ENCODE data around the gene PPP1R36. TPM values are rescaled to one million over a fixed set of nuclear protein-coding genes. Genes with fewer than 3 reads are reported as not detected.
"Not testable (repeated sequence)": the region's sequence is repeated elsewhere in the genome, so short reads cannot be mapped to it uniquely, and the experiment has no call there.

Gene PPP1R36
- total RNA-seq, 1 donor from 2014 or later: 1.6 TPM

DNA sequence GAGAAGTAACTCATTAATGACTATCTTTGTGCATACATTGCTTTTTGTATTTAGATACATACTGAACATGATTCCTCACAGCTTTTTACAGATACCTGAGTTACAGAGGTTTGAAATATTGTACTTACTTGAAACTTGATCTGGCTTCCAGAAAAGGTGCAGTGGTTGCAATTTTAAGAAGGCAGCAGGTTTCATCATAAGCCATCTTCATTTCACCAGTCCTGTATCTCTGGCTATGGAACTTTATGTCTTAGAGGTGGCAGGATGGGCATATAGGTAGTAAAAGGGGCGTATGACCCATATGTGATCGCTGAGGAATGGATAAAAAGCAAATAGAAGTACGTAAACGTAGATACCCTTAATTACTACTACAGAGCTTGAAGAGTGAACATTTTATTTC lies 31.5 kb upstream of the PPP1R36 start:
- no peak for DNase-seq

DNA sequence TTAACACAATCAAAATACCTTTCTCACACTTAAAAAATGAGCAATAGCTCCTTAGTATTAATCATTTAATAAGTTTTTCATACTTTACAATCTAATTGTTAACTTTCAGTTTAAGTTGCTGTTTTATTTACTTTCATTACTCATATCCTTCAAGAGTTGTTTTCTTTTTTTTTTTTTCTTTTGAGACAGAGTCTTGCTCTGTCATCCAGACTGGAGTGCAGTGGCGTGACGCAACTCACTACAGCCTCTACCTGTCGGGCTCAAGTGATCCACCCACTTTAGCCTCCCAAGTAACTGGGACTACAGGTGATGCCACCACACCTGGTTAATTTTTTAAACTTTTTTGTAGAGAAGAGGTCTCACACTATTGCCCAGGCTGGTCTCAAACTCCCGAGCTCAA lies 29.1 kb upstream of the PPP1R36 start:
- DNase-seq: no peak

DNA sequence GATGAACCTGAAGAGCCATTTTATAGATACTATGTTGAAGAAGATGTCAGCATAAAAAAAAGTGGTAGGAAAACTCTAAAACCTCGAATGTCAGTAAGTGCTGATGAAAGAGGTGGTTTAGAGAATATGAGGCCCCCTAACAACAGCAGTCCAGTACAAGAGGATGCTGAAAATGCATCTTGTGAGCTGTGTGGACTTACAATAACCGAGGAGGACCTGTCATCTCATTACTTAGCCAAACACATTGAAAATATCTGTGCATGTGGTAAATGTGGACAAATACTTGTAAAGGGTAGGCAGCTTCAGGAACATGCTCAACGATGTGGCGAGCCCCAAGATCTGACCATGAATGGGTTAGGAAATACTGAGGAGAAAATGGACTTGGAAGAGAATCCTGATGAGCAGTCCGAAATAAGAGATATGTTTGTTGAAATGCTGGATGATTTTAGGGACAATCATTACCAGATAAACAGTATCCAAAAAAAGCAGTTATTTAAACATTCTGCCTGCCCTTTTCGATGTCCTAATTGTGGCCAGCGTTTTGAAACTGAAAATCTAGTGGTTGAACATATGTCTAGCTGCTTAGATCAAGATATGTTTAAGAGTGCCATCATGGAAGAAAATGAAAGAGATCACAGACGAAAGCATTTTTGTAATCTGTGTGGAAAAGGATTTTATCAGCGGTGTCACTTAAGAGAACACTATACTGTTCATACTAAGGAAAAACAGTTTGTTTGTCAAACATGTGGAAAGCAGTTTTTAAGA lies 27.0 kb upstream of the PPP1R36 start:
- DNase-seq: no peak

DNA sequence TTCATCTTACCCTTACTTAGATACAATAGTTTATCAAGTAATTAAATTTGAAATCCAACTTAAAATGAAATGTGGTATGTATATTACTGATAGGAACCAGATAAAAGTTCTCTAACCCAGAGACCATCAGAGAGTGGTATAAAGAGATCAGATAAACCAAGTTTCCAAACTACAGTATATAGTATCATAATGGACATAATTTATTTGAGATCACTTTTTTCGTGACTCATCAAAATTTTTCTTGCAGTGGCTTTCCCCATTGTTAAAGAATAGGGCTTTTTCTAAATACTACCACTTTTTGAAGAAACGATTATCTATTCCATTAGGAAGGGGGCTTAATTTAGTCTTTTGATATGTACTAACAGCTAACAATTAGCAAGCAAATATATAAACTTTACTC lies 24.4 kb upstream of the PPP1R36 start:
- DNase-seq: no peak

DNA sequence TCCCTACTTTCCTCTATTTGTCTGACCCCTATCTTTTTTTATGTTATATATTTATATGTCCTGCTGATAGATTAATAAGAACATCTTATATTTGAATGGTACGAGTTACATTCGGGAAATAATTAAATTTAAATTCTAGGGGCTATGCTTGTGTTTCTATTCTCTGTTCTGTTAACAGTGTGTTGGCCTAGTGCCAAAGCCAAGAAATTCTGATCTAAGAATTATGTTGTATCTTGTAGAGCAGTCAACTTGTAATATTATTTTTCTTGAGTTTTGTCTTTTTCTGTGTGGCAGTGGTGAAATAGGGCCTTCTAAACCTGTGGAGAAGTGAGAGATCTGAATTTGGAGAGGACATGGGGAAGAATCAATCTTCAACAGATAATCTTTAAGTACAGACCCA lies 18.2 kb upstream of the PPP1R36 start:
- DNase-seq: no peak

DNA sequence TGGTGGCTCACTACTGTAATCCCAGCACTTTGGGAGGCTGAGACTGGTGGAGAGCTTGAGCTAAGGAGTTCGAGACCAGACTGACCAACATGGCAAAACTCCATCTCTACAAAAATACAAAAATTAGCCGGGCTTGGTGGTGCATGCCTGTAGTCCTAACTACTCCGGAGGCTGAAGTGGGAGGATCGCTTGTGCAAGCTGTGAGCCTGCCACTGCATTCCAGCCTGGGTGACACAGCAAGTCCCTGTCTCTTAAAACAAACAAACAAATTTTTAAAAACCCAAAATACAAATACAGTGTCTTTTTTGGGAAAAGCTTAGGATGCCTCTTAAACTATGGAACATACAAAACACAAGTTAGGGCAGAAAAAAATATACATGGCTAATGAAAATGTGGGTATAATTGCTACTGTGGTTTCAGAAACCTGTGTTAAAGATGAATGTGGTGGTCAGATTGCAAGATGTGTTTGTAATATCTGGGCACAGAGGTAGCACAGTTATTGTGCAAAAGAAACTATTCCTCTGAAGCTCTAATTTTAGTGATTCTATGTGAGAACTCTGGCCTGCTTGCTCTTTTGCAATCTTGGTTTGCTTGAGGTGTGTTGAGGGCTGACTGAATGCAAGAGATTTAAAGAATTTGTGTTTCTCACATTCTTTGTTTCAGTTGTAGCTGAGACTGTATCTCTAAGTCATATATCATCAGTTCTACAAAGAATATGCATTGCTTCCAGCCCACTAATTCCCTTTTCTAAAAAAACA lies 13.1 kb upstream of the PPP1R36 start:
- DNase-seq: no peak

DNA sequence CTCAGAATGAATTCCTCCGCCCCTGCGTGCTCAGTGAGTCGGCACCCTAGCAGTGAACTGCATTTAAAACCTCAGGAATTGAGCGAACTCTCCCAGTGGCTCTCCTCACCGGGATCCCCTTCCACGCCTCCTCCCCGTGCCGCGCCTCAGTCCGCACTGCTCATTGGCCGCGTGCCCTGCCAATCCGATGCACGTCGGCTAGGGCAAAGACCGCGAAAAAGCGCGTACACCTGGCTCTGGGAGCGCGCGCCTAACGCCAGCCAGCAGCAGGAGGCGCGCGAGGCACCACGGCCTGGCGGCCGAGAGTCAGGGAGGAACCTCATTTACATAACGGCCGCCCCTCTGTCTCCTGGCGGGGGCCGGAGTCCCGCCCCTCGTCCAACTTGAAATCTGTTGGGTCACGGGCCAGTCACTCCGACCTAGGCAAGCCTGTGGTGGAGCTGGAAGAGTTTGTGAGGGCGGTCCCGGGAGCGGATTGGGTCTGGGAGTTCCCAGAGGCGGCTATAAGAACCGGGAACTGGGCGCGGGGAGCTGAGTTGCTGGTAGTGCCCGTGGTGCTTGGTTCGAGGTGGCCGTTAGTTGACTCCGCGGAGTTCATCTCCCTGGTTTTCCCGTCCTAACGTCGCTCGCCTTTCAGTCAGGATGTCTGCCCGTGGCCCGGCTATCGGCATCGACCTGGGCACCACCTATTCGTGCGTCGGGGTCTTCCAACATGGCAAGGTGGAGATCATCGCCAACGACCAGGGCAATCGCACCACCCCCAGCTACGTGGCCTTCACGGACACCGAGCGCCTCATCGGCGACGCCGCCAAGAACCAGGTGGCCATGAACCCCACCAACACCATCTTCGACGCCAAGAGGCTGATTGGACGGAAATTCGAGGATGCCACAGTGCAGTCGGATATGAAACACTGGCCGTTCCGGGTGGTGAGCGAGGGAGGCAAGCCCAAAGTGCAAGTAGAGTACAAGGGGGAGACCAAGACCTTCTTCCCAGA lies 9.3 kb upstream of the PPP1R36 start, which contains the start of gene HSPA2:
Gene HSPA2 (plus strand): TSS at position 534 of the 995 bp plus-strand sequence. CDS start 109 bp downstream, at position 643.
- peak; percentile 99 for DNase-seq

DNA sequence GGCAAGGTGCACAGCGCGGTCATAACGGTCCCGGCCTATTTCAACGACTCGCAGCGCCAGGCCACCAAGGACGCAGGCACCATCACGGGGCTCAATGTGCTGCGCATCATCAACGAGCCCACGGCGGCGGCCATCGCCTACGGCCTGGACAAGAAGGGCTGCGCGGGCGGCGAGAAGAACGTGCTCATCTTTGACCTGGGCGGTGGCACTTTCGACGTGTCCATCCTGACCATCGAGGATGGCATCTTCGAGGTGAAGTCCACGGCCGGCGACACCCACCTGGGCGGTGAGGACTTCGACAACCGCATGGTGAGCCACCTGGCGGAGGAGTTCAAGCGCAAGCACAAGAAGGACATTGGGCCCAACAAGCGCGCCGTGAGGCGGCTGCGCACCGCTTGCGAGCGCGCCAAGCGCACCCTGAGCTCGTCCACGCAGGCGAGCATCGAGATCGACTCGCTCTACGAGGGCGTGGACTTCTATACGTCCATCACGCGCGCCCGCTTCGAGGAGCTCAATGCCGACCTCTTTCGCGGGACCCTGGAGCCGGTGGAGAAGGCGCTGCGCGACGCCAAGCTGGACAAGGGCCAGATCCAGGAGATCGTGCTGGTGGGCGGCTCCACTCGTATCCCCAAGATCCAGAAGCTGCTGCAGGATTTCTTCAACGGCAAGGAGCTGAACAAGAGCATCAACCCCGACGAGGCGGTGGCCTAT lies 8.3 kb upstream of the PPP1R36 start:
- peak; percentile 67 for DNase-seq

DNA sequence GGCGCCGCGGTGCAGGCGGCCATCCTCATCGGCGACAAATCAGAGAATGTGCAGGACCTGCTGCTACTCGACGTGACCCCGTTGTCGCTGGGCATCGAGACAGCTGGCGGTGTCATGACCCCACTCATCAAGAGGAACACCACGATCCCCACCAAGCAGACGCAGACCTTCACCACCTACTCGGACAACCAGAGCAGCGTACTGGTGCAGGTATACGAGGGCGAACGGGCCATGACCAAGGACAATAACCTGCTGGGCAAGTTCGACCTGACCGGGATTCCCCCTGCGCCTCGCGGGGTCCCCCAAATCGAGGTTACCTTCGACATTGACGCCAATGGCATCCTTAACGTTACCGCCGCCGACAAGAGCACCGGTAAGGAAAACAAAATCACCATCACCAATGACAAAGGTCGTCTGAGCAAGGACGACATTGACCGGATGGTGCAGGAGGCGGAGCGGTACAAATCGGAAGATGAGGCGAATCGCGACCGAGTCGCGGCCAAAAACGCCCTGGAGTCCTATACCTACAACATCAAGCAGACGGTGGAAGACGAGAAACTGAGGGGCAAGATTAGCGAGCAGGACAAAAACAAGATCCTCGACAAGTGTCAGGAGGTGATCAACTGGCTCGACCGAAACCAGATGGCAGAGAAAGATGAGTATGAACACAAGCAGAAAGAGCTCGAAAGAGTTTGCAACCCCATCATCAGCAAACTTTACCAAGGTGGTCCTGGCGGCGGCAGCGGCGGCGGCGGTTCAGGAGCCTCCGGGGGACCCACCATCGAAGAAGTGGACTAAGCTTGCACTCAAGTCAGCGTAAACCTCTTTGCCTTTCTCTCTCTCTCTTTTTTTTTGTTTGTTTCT lies 7.6 kb upstream of the PPP1R36 start:
- no peak for DNase-seq

DNA sequence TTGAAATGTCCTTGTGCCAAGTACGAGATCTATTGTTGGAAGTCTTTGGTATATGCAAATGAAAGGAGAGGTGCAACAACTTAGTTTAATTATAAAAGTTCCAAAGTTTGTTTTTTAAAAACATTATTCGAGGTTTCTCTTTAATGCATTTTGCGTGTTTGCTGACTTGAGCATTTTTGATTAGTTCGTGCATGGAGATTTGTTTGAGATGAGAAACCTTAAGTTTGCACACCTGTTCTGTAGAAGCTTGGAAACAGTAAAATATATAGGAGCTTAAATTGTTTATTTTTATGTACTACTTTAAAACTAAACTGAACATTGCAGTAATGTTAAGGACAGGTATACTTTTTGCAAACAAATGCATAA lies 6.9 kb upstream of the PPP1R36 start:
- DNase-seq: no peak

DNA sequence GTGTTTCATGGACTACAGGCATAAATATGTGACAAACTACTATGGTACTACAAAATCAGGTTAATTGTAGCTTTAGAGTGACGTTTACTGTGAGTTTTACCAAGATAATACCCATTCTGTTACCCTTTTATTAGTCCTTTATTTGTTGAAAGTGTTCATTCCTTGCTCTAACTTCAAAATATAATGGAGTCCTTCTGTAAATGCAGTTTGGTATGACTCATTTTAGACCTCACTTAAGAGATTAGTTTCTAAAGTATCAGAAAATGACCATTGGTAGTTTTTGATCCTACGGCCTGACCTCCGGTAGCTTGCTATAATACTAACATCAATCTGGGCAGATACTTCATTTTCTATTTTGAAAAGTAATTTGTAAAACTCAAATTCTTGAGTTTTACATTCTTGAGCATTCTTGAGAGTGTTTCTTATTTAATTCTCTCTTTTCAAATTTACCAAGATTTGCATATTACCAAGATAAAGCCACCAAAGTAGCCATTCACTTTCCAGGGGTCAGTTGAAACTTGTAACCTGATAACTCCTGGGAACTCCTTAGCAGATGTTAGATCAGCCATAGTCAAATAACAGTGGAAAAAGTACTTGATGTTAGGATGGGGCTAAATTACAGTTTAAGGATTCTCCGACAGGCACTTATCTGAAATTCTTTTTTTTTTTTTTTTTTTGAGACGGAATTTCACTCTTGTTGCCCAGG lies 5.0 kb upstream of the PPP1R36 start:
- no peak for DNase-seq

DNA sequence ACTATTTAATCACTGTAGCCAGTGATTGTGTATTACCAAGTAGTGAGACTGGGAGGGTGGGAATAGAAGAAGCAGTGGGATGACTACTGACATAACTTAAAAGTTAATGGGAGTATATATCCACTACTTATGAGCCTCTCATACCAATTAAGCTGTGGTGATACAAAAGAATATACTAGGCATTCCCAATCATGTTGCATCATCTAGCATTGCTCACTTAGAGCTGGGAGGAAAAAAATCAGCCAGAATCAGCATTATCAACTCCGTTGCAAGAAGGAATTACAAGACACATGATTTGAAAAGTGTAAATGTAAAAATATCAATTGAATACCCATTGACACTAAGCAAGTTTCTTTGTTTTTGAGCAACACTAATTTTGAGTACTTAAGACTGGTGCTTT lies 745 bp upstream of the PPP1R36 start:
- DNase-seq: no peak

DNA sequence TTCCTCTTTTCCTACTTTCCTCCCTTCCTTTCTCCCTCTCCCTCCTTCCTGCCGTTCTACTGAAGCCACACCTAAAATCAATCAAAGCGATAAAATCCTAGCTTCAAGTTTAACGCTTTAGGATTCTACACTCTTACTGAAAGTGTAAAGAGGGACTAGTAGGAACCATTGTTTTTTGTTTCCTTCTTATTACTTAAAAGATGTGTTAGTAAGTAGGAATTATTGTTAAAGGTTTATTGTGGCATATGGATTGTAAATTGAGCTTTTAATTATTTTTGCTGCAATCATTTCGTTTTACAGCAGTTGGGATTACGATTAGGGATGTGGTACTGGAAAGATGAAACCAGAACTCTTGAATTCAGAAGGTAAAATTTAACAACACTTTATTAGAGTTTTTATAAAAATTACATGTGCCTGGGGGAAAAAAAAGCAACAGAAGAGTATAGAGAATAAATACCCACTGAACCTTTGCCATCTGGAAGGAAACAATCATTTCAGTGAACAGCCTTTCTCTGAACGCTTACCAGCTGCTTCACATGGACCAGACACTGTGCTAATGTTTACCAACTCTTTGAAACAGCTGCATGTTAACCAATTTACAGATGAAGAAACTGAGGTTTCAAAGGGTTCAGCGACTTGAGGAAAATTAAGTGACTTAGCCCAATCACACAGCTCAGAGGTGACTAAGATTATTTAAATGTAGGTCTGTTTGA lies 1.0 kb downstream of the PPP1R36 start:
- no peak for DNase-seq

DNA sequence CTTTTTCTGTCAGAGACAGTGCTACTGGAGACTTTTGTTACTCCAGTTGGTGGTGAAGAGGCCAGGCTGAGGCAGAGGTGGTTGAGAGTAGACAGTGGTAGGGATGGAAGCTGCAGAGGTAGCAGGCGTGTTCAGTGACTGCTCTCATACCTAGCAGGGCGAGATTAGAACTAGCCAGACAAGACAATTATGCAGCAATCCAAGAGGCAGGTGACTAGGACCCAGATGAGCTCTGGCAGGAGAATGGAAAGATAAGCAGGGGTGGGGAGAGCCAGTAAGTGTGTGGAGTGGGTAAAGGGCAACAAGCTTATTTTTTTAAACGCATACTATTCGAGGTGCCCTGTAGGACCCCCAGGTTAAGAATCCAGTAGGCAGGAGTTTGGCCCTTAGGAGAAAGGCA lies 4.8 kb downstream of the PPP1R36 start:
- DNase-seq: no peak

DNA sequence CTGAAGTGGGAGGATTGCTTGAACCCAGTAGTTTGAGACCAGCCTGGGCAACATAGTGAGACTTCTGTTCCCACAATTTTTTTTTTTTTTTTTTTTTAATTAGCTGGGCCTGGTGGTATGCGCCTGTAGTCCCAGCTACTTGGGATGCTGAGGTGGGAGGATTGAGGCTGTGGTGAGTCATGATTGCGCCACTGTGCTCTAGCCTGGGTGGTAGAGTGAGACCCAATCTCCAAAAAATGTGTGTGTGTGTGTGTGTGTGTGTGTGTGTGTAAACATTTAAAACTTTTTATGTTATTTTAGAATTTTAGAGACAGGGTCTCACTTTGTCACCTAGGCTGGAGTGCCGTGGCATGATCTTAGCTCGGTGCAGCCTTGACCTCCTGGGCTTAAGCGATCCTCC lies 6.8 kb downstream of the PPP1R36 start:
- no peak for DNase-seq

DNA sequence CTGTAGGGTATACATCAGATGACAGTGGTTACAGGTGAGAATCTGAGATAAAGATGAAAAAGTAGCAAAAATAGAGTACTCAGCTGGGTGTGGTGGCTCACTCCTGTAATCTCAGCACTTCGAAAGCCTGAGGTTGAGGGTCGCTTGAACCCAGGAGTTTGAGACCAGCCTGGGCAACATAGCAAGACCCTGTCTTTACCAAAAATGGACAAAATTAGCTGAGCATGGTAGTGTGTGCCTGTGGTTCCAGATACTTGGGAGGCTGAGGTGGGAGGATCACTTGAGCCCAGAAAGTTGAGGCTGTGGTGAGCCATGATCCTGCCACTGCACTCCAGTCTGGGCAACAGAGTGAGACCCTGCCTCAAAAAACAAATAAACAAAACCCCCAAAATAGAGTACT lies 8.5 kb downstream of the PPP1R36 start:
- not testable (repeated sequence) for DNase-seq

DNA sequence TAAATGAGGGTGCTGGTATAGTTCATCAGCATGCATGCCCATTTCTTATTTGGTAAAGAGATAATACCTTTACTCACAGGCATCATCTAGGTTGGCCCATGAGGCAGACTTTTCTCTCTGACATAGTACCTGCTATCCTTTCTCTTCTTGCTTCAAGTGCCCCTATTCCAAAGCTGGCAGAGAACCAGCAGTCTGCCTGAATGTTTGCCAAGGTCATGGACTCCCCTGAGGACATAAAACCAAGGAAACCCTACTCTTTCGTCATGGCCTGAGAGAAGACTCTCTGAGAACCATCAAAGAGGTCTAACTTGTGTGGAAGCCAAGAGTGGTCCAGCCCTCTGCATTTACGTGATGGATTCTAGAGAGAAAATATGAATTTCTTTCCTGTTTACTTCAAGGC lies 11.9 kb downstream of the PPP1R36 start:
- DNase-seq: no peak

DNA sequence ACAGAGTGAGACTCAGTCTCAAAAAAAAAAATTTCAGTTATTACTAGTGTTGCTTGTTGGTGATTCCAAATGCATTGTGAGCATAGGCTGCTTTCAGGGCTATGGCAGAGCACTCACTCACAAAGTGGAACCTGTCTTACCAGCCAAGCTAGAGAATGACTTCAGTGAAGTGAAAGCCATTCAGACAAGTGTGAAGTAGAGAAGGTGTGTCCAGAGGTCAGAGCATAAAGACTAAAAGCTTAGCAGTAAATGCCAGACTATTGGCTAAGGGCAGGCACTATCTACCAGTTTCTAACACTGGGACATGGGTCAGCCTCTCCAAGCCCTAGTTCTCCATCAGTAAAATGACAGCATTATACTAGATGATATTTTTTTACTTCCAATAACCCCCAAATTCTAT lies 12.7 kb downstream of the PPP1R36 start:
- DNase-seq: no peak

DNA sequence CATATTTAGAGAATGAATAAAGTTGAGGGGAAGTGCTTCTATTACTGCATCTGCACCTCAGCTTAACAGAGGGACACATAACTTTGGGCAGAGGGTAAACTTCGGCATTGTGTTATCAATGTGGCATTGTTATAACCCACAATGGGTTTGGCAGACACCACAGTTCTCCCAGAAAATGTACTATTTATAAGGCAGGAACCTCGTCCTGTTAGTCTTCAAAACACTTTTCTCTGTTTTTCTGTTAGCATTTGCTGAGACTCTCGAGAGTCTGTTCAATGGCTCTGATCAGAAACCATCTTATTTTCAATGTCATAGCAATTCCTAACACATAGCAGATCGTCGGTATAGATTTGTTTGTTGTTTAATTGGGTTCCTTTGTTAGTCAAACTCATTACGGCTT lies 13.9 kb downstream of the PPP1R36 start:
- no peak for DNase-seq
